NCI-H2196 (cell line): Measurements from ENCODE around the gene ARPC4.
"Not testable (repeated sequence)": the region's sequence is repeated elsewhere in the genome, so short reads cannot be mapped to it uniquely, and the experiment has no call there.

Experiments
- DNase-seq: peaks from one replicate; lab custom pipeline; 2025; ENCODE audit not compliant: unreplicated experiment; lab: John Stamatoyannopoulos, UW

The ARPC4 gene

GRCh38 chr3:9769426-9770275 is 23.2 kb upstream of the ARPC4 start, which contains the start of gene CAMK1:
CAMK1 (minus strand) TSS chr3:9769947; CDS start chr3:9767749, 2,198 bp downstream.
- DNase-seq = peak; percentile 42

- DNase-seq = peak; percentile 41
These were observed 22.5 kb upstream of the ARPC4 start for GRCh38 chr3:9770276-9770812.

GRCh38 chr3:9771007-9771406 is 21.9 kb upstream of the ARPC4 start:
- DNase-seq = not testable (repeated sequence)

GRCh38 chr3:9776896-9777693 is 15.8 kb upstream of the ARPC4 start:
- DNase-seq = no peak

GRCh38 chr3:9777694-9778021 is 15.2 kb upstream of the ARPC4 start:
- no peak for DNase-seq

- DNase-seq = no peak
These were observed 14.5 kb upstream of the ARPC4 start for GRCh38 chr3:9778143-9779074.

GRCh38 chr3:9779075-9779593 is 13.7 kb upstream of the ARPC4 start:
- DNase-seq = no peak

GRCh38 chr3:9779721-9780457 is 13.0 kb upstream of the ARPC4 start:
- no peak for DNase-seq

GRCh38 chr3:9780458-9780812 is 12.4 kb upstream of the ARPC4 start:
- no peak for DNase-seq

GRCh38 chr3:9780910-9781309 is 12.0 kb upstream of the ARPC4 start:
- DNase-seq = no peak

- DNase-seq = no peak
These were observed 11.3 kb upstream of the ARPC4 start for GRCh38 chr3:9781551-9781950.

GRCh38 chr3:9781978-9782603 is 10.8 kb upstream of the ARPC4 start:
- peak; percentile 49 for DNase-seq

- no peak for DNase-seq
These were observed 10.1 kb upstream of the ARPC4 start for GRCh38 chr3:9782770-9783169.

- DNase-seq = no peak
These were observed 8.9 kb upstream of the ARPC4 start for GRCh38 chr3:9783954-9784353.

- no peak for DNase-seq
These were observed 7.9 kb upstream of the ARPC4 start for GRCh38 chr3:9784965-9785364.

- DNase-seq = no peak
These were observed 7.3 kb upstream of the ARPC4 start for GRCh38 chr3:9785602-9786001.

GRCh38 chr3:9786209-9786739 is 6.6 kb upstream of the ARPC4 start:
- DNase-seq = no peak

GRCh38 chr3:9786825-9787669 is 5.8 kb upstream of the ARPC4 start:
- no peak for DNase-seq
